A549 (cell line): ENCODE data around the gene BIN1.
A peak's percentile ranks its signal among the peaks of the same experiment; 100 is the strongest.

ENCODE experiments used
- CTCF ChIP-seq: fragments of >200 bp; sonication (Bioruptor Twin); formaldehyde crosslinking; IDR thresholded peaks from 3 replicates; pipeline ENCODE4 v1.5.1; 2016
- KDM1A ChIP-seq: fragments of 200-600 bp; sonication (generic); IDR thresholded peaks from 2 replicates; pipeline ENCODE4 v1.6.1; 2016; ENCODE audit warnings: low read depth, mild to moderate bottlenecking
- NFE2L2 ChIP-seq: fragments of 150-350 bp; conservative IDR thresholded peaks from 2 replicates; pipeline ENCODE4 v1.6.1; 2014; ENCODE audit warnings: low read length
- RARB ChIP-seq: fragments of 250-450 bp; sonication (Bioruptor Pico); IDR thresholded peaks from 2 replicates; pipeline ENCODE4 v1.8.0; 2021; ENCODE audit warnings: mild to moderate bottlenecking, moderate library complexity

- TF ChIP-seq RARB (CRISPR knock-in tag) (no peak), CTCF (peak; percentile 39; the same call in 2 of the 3 replicates), KDM1A (no peak), NFE2L2 (peak; percentile 84)
Observed at GRCh38 chr2:127064642-127065250, 42.2 kb downstream of the BIN1 start.
